Measurements from ENCODE around the gene RERG.

DNA sequence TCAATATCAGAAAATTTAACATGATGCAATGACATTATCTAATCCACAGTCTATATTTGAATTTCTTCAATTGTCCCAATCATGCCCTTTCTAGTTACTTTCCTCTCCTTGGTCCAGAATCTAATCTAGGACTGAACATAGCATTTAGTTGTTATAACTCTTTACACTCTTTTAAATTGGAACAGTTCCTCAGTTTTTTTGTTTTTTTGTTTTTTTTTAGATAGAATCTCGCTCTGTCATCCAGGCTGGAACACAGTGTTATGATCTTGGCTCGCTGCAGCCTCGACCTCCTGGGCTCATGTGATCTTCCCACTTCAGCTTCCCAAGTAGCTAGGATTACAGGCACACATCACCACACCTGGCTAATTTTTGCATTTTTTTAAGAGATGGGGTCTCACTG is 63.1 kb downstream of the RERG start:
- TF ChIP-seq, protein P1, sequence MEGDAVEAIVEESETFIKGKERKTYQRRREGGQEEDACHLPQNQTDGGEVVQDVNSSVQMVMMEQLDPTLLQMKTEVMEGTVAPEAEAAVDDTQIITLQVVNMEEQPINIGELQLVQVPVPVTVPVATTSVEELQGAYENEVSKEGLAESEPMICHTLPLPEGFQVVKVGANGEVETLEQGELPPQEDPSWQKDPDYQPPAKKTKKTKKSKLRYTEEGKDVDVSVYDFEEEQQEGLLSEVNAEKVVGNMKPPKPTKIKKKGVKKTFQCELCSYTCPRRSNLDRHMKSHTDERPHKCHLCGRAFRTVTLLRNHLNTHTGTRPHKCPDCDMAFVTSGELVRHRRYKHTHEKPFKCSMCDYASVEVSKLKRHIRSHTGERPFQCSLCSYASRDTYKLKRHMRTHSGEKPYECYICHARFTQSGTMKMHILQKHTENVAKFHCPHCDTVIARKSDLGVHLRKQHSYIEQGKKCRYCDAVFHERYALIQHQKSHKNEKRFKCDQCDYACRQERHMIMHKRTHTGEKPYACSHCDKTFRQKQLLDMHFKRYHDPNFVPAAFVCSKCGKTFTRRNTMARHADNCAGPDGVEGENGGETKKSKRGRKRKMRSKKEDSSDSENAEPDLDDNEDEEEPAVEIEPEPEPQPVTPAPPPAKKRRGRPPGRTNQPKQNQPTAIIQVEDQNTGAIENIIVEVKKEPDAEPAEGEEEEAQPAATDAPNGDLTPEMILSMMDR (conservative IDR thresholded peaks at IDR 0.05; ENCODE audit: low read length), result no peak
- no peak for TF ChIP-seq EZH2phosphoT487 (IDR thresholded peaks at IDR 0.05; ENCODE audit: borderline replicate concordance, low read depth, low read length)

All from OCI-LY7 (cell line).